Prostate gland (tissue), 2 donors: ENCODE results near the gene ITIH5. TPM values are rescaled to one million over a fixed set of nuclear protein-coding genes. Genes with fewer than 3 reads are reported as not detected.
"Not testable (repeated sequence)": the region's sequence is repeated elsewhere in the genome, so short reads cannot be mapped to it uniquely, and the experiment has no call there.

ENCODE experiments used
- DNase-seq: peaks from one replicate; pipeline ENCODE4 v3.0.0-alpha.2; 2019; ENCODE audit warnings: low spot score
- H3K27ac ChIP-seq, 2 donors: fragments of 200-600 bp; sonication (generic); 2 replicates each; pipeline ENCODE4 v1.5.1; 2017 to 2019
- H3K27me3 ChIP-seq: fragments of 200-600 bp; sonication (generic); replicated peaks from 2 replicates; pipeline ENCODE4 v1.5.1; 2019; ENCODE audit not compliant: insufficient read depth
- H3K36me3 ChIP-seq, 2 donors: fragments of 200-600 bp; sonication (generic); 1 replicate in 1 of 2; 2 replicates in 1 of 2; pipeline versions ENCODE4 v1.5.1 to v1.8.1; 2017 to 2019
- H3K4me1 ChIP-seq: fragments of 200-600 bp; sonication (generic); replicated peaks from 2 replicates; pipeline ENCODE4 v1.5.1; 2019
- H3K4me3 ChIP-seq, 2 donors: fragments of 200-600 bp; sonication (generic); 2 replicates each; pipeline ENCODE4 v1.5.1; 2017 to 2019
- H3K9me3 ChIP-seq: fragments of 200-600 bp; sonication (generic); 2 replicates; pipeline ENCODE4 v1.5.1; 2017
- CTCF ChIP-seq, 4 experiments: fragments of 200-600 bp in 2 of 4; fragments of 450-650 bp in 2 of 4; sonication (generic) in 2 of 4; IDR thresholded peaks; 1 replicate in 3 of 4; 2 replicates in 1 of 4; pipeline ENCODE4 v1.5.1; 2016 to 2019; ENCODE audit warnings: antibody characterized with exemption in 4 of 4, mild to moderate bottlenecking in 2 of 4, moderate library complexity in 2 of 4
- POLR2A ChIP-seq: fragments of 450-650 bp; IDR thresholded peaks from one replicate; pipeline ENCODE4 v1.6.1; 2016; ENCODE audit warnings: antibody characterized with exemption, mild to moderate bottlenecking
- POLR2AphosphoS5 ChIP-seq: sonication (generic); formaldehyde crosslinking; IDR thresholded peaks from one replicate; pipeline ENCODE4 v1.6.1; 2017; ENCODE audit warnings: antibody characterized with exemption
- WGBS: methylation state at CpG from one replicate; pipeline ENCODE4 v1.1.5; 2018; 5-methylcytosine and 5-hydroxymethylcytosine counted together
- intact Hi-C: fragments of 100-400 bp; cut with DNase I; formaldehyde crosslinking; loops from one replicate; pipeline ENCODE4 v1.14.2; 2022
- total RNA-seq, 2 donors: library from RNA; depleted of rRNA; stranded (reverse); fragments of >200 nt; gene quantifications; one replicate each; pipeline ENCODE4 v1.1.0, GENCODE V29; 2016

ITIH5 gene
- 10 to 100 TPM; 13.5 to 42.0 TPM for total RNA-seq

- intact Hi-C loops = loop anchor here (5.0 to 10.0 kb wide), 3 partner anchors 62 to 139 kb away; no protein-coding TSS in a partner anchor
- no peaks in the 10 kb centered on the region for H3K27me3 ChIP-seq
Measured at GRCh38 chr10:7666253-7667023, at the start of gene ITIH5. Gene ITIH5 (minus strand): TSS chr10:7666966. CDS start chr10:7666892, 74 bp downstream.

GRCh38 chr10:7715515-7715914 lies 48.7 kb upstream of the ITIH5 start:
- Histone ChIP-seq H3K27me3 (no peaks in the 10 kb centered on the region), H3K4me3 (no peak overlapping the region), H3K36me3 (no peaks in the 10 kb centered on the region), H3K27ac (no peak overlapping the region), H3K4me1 (no peaks in the 10 kb centered on the region), H3K9me3 (no peaks in the 10 kb centered on the region)
- intact Hi-C loops = no loop called here
- DNase-seq = no peak
- WGBS = 90% methylated on average over 7 of the region's 7 CpGs
- TF ChIP-seq CTCF (IDR thresholded peaks at IDR 0.05) (no peak), POLR2AphosphoS5 (no peak), POLR2A (no peak)

More at GRCh38 chr10:7666253-7667023, at the start of gene ITIH5:
- no peak for DNase-seq
- Histone ChIP-seq H3K27ac (peak within 1 kb of the TSS; percentile 16 to 42), H3K36me3 (no peaks in the 10 kb centered on the region), H3K4me1 (no peaks in the 10 kb centered on the region), H3K9me3 (no peaks in the 10 kb centered on the region), H3K4me3 (peak within 1 kb of the TSS; percentile 52 to 62)
- TF ChIP-seq POLR2AphosphoS5 (no peak), CTCF (IDR thresholded peaks at IDR 0.05) (no peak), POLR2A (no peak)
- WGBS = under 1% methylated on average over 42 of the region's 54 CpGs

- H3K4me1 ChIP-seq, DNase-seq, H3K27me3 ChIP-seq, H3K36me3 ChIP-seq, H3K9me3 ChIP-seq, H3K4me3 ChIP-seq, intact Hi-C loops, H3K27ac ChIP-seq: not testable (repeated sequence)
- WGBS = 91% methylated on average over 5 of the region's 5 CpGs
Measured at GRCh38 chr10:7711075-7711474, 44.3 kb upstream of the ITIH5 start.

GRCh38 chr10:7710446-7710845 lies 43.7 kb upstream of the ITIH5 start:
- TF ChIP-seq CTCF (IDR thresholded peaks at IDR 0.05) (no peak), POLR2A (no peak), POLR2AphosphoS5 (no peak)
- no peak overlapping the region for H3K27ac ChIP-seq
- intact Hi-C loops = no loop called here
- H3K9me3 ChIP-seq = no peaks in the 10 kb centered on the region
- no peak overlapping the region for H3K4me3 ChIP-seq
- no peak for DNase-seq
- H3K36me3 ChIP-seq = no peaks in the 10 kb centered on the region
- 67% methylated on average over 1 of the region's 1 CpG for WGBS
- H3K4me1 ChIP-seq = no peaks in the 10 kb centered on the region
- H3K27me3 ChIP-seq = no peaks in the 10 kb centered on the region

GRCh38 chr10:7708832-7709231 lies 42.1 kb upstream of the ITIH5 start:
- Histone ChIP-seq H3K27ac (no peak overlapping the region), H3K4me1 (no peaks in the 10 kb centered on the region), H3K27me3 (no peaks in the 10 kb centered on the region), H3K36me3 (no peaks in the 10 kb centered on the region), H3K9me3 (no peaks in the 10 kb centered on the region), H3K4me3 (no peak overlapping the region)
- 94% methylated on average over 4 of the region's 4 CpGs for WGBS
- intact Hi-C loops = no loop called here
- TF ChIP-seq CTCF (IDR thresholded peaks at IDR 0.05) (no peak), POLR2AphosphoS5 (no peak), POLR2A (no peak)
- DNase-seq = no peak
